Stimulated activated CD8-positive, alpha-beta memory T cell treated with anti-CD3 and anti-CD28 coated beads, Interleukin-15, amount 100 ng/mL, for 4 hours (primary cell): Measurements from ENCODE around the gene CHMP5.
"Not testable (repeated sequence)": the region's sequence is repeated elsewhere in the genome, so short reads cannot be mapped to it uniquely, and the experiment has no call there.

Source experiments
- DNase-seq, 2 donors: peaks; one replicate each; pipeline ENCODE4 v3.0.0-alpha.2; 2020; ENCODE audit warnings: low read depth in 2 of 2

The CHMP5 gene

DNA sequence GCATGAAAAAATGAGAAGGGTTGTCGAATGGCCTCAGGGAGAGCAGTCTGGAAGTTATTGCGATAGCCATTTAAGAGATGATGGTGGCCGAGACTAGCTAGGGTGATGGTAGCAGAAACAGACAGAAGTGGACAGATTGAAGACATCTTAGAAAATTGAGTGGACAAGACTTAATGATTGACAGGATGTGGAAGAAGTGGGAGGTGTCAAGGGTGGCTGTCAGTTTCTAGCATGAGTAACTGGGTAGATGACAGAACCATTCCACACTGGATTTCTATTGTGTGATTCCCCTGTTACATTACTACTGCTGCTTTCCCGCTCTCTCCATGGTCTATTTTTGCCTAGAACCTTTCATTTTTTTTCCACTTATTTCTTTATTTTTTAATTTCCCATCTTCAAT is 12.6 kb downstream of the CHMP5 start:
- DNase-seq, result no peak

DNA sequence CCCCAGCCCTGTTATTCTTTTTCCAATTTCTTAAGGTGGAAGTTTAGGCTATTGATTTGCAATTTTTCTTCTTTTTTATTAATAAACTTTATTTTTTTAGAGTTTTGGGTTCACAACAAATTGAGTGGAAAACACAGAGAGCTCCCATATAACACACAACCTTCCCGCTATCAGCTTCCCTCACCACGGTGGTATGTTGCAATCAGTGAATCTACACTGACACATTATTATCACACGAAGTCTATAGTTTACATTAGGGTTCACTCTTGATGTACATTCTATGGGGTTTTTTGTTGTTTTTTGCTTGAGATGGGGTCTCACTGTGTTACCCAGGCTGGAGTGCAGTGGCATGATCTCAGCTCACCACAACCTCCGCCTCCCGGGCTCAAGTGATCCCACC is 20.7 kb downstream of the CHMP5 start:
- no peak for DNase-seq

DNA sequence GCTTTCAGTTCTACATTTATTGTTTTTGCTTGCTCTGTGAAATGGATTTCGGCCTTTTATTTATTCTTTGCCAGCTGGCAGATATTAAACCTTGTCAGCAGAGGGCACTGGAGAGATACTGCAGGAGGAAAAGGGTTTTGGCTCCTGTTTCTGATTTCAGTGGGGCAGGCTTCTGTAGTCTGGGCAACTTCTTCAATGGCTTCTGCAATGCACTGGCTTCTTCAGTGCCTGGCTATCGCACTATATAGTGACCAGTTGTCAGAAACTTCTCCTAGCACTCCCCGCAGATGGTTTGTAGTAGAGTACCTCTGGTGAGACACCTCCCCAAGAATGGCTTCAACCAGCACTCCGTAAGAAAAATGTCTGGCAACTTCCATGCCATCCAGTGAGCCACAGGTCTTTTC is 22.2 kb downstream of the CHMP5 start:
- DNase-seq, result no peak

DNA sequence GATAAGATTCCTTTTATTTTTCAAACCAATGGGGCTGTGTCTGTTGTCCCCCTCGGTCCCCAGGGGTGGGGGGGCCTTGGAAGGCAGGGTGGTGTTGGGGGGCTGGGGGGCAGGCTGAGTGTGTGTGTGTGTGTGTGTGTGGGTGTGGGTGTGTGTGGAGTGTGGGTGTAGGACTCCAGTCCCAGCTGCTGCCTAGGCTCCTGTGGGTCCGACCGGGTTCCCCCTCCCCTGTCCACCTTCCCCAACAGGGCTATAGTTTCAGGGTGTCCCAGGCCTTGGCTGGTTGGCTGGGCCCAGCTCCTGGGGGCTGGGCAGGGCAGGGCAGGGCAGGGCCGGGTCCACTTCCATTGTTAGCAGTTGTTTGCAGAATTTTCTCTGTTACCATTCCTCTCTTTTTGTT is 23.4 kb downstream of the CHMP5 start:
- no peak for DNase-seq

DNA sequence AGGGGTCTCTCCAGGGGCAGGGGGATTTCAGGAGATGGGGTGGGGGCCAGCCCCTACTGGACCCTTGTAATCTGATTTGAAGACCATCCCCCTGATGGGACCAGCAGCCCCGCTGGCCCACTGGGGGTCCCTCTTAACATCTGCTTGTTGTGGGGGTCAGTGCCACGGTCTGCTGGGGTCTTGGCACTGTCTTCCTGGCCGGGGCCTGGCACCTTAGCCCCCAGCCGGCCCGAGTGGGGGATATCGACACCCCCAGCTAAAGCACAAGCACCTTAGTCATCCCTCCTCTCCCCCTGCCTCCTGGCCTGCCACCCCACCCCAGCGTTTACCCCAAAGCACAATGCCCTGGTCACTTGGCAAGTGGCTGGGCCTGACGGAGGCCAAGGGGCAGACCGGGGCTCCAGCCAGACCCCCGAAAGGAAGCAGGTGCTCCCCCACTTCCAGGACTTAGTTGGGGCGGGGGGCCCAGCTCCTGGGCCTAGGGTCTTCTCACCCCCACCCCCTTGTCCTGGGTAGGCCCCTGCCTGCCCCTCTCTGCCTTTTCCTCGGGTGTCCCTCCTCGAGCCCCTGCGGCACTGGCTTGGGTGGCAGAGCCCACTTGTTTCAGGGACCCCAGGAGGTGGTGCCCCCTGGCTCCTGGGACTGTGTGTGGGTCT is 24.1 kb downstream of the CHMP5 start:
- DNase-seq, result no peak

DNA sequence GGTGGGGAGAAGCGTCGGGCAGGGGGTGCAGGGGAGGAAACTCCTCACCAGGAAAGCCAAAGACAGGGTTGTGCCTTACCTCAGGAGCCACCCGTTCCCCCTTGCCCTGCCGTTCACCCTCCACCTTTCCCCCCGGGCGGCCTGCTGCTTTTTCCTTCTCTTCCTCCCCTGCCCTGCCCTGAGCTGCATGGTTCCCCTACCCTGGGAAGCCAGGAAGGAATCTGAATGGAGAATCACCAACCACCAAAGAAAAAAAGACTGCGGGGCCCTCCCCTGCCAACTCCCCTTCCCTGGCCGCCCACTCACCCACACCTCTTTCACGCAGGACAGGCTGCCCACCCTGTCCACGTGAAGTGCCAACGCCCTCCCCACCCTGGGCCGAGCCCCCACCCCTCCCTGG is 24.6 kb downstream of the CHMP5 start:
- no peak for DNase-seq

DNA sequence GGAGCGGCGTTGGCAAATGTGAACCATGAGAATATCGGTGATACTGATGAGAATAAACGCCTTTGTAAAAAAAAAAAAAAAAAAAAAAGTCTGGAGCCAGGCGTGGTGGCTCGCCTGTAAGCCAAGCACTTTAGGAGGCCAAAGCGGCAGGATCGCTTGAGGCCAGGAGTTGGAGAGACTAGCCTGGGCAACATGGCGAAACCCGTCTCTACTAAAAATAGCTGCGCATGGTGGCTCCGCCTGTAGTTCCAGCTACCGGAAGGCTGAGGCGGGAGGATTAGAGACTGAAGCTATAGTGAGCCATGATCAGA is 25.0 kb downstream of the CHMP5 start:
- DNase-seq, result no peak

DNA sequence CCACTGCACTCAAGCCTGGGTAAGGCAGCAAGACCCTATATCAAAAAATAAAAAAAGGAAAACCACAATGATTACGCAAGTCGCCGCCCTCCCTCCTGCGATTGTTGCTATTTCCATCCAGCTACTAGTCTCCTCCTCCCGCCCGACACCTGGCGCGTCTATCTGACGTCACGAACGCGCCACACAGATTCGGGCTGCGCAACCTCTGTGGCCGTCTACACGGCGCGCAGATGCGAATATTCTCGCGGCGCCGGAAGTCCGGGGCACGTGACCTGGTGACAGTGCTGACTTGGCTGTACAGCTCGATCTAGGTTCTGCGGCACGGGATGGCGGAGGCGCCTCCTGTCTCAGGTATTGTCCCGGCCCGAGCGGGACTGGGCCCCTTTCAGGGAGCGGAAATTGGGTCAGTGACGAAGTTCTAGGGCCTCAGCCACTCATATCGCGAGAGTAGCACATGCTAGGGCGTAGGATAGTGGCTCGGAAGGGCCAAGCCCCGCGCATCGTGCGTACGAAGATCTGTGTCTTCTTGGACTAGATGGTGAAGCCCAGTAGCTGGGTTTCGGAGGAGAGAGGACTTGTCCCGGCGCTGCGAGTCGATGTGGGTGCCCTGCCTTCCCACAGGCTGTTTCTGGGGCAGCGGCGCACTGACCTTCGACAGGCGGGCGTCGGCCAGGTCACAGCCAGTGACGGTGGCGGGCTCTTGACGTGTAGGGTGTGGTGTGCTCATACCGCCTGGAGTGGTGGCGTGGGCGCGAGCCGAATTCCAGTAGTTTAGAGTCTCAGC is 25.6 kb downstream of the CHMP5 start, which contains the start of gene NFX1:
TSS of gene NFX1 (plus strand) at position 270 of the 784 bp plus-strand sequence. CDS start at position 327, 57 bp downstream.
- peak; percentile 98 for DNase-seq

DNA sequence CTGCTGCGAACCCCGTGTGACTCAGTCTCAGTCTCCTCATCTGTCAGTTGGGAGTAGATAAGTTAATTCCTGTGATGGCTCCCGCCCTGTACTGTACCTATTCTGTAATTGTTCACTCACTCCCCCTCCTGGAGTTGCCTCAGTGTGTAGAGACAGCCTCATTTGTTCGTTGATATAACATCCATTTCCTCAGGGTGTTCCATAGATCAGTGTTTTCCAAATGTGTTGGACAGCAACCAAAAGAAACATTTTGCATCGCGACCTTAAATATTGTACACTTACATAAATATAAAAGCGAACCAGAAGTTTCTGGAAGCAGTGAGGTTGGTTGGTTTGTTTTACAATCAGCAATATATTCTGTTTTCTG is 26.2 kb downstream of the CHMP5 start:
- no peak for DNase-seq

DNA sequence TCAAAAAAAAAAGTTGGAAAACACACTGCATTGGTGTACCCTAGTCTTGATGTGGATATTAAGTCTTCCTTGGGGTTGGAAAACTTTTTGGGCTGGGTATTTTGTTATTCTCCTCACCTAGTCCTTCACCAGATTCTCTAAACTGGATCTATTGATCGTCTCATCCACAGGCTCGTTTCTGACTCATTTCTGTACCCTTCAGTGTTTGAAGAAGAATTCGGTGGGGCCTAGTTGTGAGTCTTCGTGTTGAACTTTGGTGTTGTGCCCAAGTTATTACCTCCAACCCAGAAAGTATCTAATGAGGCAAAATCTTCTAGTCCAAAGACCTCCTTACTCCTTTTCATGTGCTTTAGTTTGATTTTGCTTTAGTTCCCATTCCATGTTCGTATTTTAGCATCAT is 27.1 kb downstream of the CHMP5 start:
- no peak for DNase-seq

DNA sequence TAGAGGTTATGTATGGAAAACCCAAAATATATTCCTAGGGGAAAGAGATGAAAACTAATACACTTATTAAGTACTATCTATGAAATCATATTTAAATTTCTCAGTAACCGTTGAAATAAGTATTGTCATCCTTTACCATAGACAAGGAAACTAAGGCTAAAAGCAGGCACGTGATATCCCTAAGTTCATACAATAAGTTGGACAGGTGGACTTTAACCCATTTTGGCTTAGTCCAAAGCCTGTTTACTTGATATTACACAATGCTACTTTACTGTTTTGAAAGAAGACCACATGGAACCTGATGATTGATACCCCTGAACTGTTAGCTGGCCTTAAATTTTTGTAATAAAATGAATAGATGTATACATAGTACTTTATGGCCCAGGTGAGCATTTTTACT is 28.9 kb downstream of the CHMP5 start:
- no peak for DNase-seq

DNA sequence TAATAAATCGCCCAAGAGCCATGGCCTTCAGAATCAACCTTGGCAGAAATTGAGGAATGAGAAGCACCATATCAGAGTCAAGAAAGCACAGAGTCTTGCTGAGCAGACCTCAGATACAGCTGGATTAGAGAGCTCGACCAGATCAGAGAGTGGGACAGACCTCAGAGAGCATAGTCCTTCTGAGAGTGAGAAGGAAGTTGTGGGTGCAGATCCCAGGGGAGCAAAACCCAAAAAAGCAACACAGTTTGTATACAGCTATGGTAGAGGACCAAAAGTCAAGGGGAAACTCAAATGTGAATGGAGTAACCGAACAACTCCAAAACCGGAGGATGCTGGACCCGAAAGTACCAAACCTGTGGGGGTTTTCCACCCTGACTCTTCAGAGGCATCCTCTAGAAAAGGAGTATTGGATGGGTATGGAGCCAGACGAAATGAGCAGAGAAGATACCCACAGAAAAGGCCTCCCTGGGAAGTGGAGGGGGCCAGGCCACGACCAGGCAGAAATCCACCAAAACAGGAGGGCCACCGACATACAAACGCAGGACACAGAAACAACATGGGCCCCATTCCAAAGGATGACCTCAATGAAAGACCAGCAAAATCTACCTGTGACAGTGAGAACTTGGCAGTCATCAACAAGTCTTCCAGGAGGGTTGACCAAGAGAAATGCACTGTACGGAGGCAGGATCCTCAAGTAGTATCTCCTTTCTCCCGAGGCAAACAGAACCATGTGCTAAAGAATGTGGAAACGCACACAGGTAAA is 30.0 kb downstream of the CHMP5 start:
- no peak for DNase-seq

DNA sequence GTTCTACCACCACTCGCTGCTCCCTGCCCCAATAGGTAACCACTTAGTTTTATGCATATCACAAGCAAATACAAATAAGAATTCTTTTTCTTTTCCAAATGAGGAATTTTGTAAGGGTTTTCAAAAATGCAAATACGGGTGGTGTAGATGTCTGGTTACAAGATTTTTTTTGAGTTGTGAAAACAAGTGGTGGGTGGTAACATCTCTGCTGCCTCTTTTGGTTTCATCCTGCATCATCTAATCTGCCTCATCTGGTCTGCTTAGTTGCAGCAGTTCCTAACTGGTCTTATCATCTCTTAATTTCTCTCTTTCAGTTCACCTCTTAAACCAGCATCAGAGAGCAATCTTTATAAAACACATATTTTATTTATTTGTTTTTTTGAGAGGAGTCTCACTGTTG is 30.7 kb downstream of the CHMP5 start:
- no peak for DNase-seq

DNA sequence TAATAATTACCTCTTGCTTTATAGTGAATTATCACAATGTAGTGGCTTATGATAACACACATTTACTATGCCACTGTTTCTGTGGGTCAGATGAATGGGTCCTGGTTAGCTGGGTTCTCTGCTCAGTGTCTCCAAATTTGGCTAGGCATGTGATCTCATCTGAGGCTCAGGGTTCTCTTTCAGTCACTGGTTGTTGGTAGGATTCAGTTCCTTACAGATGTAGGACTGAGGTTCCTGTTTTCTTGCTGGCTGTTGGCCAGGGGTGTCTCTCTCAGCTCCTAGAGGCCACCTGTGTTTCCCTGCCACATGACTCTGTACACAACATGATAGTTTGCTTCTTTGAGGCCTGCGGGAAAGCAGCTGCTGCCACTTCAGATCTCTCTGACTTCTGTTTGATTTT is 32.6 kb downstream of the CHMP5 start:
- DNase-seq, result no peak

DNA sequence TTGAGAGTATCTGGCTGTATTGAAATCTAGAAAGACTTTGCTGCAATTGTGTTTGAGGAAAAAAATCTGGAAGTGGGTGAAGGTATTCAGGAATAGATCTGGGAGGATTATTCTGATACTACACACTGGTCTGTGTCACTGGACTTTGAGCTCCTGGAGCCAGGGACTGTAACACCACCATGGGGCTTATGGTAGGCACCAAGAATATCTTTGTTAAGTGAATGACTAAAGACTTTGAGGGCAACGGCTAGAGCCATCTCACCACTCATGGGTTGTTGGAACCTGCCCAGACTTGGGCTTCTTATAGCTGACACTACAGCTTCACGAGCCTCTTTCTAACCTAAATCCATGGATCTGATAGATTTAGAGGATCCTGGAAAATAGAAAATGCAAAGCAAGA is 35.7 kb downstream of the CHMP5 start:
- DNase-seq, result no peak

DNA sequence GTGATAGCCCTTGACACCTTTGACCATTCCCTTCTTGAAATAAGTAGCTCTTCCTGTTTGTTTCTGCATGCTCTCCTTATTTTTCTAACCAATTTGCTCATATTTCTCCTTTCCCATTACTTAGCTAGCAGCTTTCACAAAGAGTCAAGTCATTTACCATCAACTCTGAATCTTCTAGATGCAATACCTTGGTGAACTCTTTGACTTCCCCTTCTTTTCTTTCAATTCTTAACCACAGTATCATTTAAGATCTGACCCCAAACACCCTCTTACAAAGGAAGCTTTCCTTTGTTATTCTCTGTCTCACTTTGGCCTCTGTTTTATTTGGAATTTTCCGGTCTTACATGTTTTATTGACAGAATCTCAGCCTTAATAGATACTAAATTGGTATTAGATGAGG is 39.5 kb downstream of the CHMP5 start:
- DNase-seq, result no peak

DNA sequence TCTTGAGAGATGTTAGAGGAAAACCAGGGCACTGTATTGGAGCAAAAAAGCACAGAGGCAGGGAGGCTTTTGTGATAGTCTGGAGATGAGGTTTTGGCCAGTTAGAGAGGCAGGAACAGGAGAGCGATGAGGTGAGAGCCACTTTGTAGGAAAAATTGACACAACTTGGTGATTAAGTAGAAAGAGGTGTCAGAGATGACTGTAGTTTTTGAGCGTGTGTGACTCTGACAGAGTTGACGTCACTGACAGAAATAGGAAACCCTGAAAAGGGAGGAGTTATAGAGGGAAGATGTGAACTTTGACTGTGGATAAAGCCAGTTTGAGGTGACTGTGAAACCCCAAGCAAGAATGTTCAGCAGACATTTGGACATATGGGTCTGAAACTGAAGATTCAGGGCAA is 41.2 kb downstream of the CHMP5 start:
- no peak for DNase-seq

DNA sequence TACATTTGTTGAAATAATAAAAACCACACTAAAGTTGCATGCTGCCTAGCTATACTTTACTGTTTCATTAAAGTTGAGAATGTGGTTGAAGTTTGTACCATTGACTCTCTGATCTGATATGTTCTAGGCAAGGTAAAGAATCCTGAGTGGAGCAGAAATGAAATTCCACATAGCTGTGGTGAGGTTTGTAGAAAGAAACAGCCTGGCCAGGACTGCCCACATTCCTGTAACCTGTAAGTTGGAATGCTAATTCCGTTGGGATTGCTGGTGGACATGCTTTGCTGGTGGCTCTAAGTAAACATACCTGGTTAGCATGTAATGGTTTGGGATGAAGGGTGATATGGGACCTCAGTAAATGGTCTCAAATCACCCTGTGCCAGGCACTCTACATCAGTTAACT is 42.2 kb downstream of the CHMP5 start:
- no peak for DNase-seq

DNA sequence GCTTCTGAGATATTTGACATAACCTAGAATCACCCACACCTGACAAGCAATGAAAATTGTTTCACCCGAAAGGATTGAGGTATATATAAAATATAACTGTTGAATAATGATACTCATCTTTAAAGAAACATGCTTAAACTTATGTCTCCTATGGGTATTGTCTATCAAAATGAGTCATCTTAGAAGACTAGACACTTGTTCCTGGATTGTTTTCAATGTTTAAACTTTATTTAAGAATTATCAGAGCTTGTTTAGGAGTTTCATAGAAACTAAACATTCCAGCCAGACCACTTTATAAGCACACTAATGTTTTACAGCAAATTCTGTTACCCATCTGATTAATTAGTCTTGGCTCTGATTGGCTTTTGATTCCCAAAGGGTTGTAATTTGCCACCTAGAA is 45.1 kb downstream of the CHMP5 start:
- DNase-seq, result no peak

DNA sequence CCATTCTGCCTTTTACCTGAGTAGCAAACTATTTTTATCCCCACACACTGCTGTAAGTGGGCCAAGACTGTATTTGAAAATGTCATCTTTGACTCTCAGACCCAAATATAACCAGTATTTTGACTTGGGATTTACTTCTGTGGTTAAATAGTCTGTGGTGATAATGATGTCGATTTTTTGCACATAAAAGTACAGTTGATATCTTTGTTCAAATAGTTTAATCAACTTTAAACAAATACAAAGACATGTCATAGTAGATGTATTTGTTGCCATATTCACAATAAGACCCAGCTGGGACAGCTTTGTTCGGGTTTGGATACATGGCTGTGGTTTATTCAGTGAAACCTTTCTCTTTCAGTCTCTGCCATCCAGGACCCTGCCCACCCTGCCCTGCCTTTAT is 45.9 kb downstream of the CHMP5 start:
- no peak for DNase-seq

DNA sequence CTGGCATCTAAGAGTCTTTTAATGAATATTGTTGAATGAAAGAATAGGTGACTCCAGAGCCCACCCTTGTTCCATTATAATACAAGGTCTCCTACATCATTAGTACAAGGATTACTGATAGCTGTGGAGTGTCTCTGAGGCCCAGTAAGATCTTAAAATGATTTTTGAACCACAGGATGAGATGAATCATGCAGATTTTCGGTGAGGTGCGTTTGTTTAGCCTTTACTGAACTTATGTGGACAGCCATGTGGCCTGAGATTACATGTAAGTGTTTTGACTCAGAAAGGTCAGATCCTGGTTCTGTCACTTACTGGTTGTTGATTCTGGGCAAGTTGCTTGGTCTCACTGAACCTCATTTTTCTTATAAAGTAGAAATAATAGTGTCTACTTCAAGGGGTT is 47.1 kb downstream of the CHMP5 start:
- no peak for DNase-seq

DNA sequence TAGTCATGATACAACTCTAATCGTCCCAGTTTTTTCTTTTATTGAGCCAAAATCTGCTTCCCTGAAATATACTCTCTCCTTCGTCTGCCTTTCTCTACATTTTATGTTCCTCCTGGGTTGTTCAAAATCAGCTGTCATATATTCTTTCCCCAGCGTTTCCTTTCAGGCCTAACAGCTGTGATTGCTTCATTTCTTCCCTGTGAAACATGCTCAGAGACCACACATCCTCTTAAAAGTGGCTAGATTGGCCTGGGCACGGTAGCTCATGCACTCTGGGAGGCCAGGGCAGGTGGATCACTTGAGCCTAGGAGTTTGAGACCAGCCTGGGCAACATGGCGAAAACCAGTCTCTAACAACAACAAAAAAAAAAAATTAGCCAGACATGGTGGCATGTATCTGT is 50.5 kb downstream of the CHMP5 start:
- no peak for DNase-seq

DNA sequence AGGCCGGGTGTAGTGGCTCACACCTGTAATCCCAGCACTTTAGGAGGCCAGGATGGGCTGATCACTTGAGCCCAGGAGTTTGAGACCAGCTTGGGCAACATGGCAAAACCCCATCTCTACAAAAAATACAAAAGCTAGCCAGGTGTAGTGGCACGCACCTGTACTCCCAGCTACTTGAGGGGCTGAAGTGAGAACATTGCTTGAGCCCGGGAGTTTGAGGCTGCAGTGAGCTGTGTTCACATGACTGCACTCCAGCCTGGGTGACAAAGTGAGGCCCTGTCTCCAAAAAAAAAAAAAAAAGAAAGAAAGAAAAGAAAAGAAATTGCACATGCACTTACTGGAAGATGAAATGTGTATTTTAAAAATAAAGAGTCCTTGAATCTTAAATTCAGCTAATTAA is 52.3 kb downstream of the CHMP5 start:
- DNase-seq, result not testable (repeated sequence)
